Left hindlimb (tissue), 1 donor: ENCODE data around the gene RAB4A.
A peak's percentile ranks its signal among the peaks of the same experiment; 100 is the strongest.

Source experiments
- DNase-seq: peaks from one replicate; pipeline ENCODE4 v3.0.0-alpha.2; 2018

The RAB4A gene

GRCh38 chr1:229341774-229342655 lies 71.1 kb downstream of the RAB4A start:
- DNase-seq: peak; percentile 88

GRCh38 chr1:229342656-229343569 lies 72.0 kb downstream of the RAB4A start, which contains the start of gene CCSAP:
Gene CCSAP (minus strand): TSS chr1:229343047. CDS start chr1:229342465, 582 bp downstream.
- DNase-seq: peak; percentile 52

- no peak for DNase-seq
Measured at GRCh38 chr1:229344139-229344538, 73.2 kb downstream of the RAB4A start.

GRCh38 chr1:229344937-229345684 lies 74.2 kb downstream of the RAB4A start:
- DNase-seq: no peak

- no peak for DNase-seq
Measured at GRCh38 chr1:229347528-229347927, 76.6 kb downstream of the RAB4A start.

- DNase-seq: no peak
Measured at GRCh38 chr1:229349463-229350385, 78.8 kb downstream of the RAB4A start.

- no peak for DNase-seq
Measured at GRCh38 chr1:229352975-229353374, 82.1 kb downstream of the RAB4A start.

GRCh38 chr1:229354226-229354625 lies 83.3 kb downstream of the RAB4A start:
- no peak for DNase-seq
